Forelimb muscle (tissue), 1 donor: Measurements from ENCODE around the gene LVRN. TPM values are rescaled to one million over a fixed set of nuclear protein-coding genes. Genes with fewer than 3 reads are reported as not detected.

Source experiments
- DNase-seq: peaks from one replicate; pipeline ENCODE4 v3.0.0-alpha.2; 2013; ENCODE audit warnings: low read depth
- polyA plus RNA-seq: library from polyadenylated mRNA; unstranded; fragments of 120-200 nt; gene quantifications from one replicate; pipeline ENCODE4 v1.2.1, GENCODE V29; 2013; ENCODE audit not compliant: insufficient read length

The LVRN gene
- polyA plus RNA-seq, 1 donor: 3.3 TPM

- DNase-seq: no peak
Measured at GRCh38 chr5:115961381-115962238, 665 bp upstream of the LVRN start.

- DNase-seq: no peak
Measured at GRCh38 chr5:115962565-115963402, 509 bp downstream of the LVRN start.

DNA sequence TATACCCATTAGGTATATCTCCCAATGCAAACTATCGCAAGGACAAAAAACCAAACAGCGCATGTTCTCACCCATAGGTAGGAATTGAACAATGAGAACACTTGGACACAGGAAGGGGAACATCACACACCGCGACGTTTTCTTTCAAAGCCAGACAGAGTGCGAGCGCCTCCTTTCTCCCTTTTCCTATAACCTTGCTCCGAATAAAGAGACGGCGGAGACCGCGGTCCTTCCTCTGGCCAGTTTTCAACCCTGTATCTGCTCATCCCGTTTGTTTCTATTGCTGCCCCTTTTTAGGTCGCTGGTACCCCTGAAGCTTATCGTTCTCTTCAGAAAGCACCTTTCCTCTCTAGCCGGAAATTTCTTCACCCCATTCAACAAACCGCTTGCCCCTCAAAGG lies 1.3 kb downstream of the LVRN start:
- DNase-seq: no peak

DNA sequence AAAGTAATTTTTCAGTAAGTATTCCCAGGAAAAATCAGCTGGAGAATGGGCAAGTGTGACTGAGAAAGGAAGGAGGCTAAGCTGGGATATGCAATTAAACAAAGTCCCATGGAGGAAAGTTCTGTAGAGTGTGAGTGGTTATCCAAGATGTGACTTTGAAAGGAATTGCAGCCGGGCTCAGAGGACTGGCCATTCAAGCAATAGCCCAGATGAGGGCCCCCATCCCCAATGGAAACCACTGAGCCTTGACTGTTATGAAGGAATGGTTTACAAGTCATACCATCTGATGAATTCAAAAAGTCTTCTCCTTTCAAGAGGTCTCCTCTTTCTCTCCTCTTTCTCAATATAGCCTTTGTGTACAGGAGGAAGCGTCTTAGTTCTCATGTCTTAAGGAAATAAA lies 6.5 kb downstream of the LVRN start:
- DNase-seq: no peak

- DNase-seq: no peak
Measured at GRCh38 chr5:115977096-115977495, 14.8 kb downstream of the LVRN start.

DNA sequence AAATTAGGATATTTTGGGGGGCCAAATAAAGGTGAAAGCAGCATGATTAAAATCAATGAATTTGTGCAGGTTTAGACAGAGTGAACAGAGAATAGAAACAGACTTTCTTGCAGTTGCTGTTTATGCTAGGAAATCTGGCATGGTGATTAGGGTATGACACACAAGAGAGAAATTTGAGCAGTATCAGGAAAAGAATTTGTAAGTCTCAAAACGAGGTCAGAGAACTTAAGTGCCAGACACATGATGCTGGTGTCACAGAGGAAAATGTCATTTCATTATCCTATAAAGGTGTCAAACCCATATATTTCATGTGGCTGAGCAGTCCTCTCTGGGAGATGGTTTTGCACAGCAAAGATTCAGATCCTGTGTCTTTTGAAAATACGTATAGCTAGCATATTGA lies 15.7 kb downstream of the LVRN start:
- peak; percentile 80 for DNase-seq

DNA sequence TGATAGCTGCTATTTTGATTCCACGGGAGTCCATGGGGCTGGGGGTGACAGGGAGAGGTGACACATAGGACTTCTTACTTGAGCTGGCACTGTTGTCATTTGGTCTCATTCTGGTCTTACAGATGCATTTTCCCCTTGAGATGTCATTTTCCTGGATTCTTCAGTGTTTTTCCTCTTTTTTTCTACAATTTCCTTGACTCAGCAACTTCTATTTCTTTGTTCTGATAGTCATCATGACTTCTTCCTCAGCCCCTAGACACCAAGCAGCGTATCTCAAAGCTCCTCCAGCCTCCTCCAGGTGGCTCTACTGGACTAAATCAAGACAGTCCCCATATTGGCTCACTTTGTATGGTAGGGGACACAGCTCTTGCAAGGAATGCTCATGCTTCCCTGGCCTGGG lies 16.5 kb downstream of the LVRN start:
- DNase-seq: no peak

DNA sequence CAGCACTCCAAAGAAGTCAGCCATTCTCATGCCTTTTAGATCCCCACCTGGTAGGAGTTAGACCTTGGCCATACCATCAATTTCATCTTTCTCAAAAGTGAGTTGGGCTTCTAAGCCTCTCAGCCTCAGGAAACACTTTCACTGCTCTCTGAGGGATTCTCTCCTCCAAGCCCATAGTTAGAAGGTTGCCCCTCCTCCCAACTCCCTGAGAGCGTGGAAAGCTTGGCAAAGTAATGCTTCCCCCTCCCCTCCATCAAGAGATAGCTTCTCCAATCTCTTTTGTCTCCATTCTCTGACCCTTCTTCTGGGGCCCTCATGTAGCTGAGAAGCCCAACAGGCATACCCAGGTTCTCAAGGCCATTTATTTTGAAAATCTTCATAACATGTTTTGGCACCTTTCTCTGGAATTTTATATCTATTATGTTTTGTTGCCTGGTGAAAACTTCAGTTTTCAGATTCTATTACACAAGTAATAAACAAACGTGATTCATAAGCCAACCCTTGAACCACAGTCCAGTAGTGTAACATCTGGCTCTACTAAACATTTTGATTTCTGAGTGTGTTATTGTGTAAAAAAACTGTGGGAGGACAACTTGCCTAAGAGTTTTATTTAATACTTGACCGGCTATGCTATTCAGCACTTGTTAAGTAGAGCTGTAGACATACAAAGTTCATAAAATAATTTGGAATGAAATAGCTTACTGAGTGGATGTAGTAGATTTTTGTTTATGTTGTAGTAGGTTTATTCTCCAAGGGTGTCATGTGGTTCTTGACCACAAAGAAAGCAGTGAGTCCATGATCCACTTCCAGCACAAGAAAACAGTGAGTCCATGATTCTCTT lies 17.1 kb downstream of the LVRN start:
- peak; percentile 66 for DNase-seq

DNA sequence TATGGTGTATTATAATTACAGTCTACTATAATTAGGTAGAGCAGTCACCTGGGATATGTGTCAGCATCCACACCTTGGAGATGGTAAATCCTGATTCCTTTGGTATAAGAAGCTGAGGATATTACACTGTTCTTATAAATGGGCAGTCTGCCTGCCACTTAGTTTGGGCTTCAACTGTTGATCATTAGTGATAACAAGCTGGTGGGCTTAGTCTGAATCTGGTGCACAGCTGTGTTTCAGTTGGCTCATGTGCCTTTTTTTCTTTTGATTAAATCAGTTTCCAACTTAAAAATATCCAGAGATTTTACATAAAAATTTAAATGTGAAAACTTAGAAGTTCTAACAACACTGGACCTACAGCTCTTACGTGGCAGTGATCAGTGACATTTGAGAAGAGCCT lies 21.2 kb downstream of the LVRN start:
- no peak for DNase-seq

DNA sequence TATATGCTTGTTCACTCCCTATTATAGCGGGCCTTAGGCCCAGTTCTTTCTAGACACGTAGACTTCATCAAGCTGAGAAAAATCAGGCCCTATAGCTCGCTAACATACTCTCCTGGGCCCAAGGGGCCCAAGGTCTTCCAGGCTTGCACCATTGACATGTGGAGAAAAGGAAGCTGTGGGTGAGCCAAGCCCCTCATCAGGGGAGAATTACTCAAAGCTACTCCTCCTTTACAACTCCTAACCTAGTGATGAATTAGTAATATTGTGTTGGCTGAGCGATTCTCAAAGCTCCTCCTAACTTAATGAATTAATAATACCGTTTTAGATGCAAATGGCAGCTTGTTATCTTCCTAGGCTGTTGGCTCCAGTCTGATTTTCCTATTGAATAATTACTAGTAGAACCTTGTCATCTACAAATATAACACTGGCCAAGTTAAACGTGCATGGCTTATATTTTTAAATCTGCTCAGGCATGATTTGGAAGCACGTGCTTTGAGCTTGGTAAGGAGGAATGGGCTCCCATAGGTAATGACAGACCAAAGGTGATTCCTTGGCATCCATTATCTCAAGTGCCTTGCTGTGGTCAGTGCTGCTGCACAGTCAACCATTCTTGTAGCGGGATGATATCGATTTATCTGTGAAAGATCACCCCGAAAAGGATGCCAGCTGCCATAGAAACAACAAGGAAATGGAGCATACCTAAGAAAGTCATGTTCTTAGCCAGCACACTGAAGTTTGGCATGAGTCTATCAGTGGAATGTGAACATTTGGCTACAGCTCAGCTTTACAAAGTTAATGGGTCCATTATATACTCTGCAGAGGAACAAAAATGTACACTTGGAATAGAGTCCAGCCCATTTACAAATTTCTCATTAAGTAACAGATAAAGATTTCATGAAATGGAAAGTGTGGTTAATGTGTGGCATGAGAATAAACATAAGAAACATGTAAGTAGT lies 23.8 kb downstream of the LVRN start:
- DNase-seq: no peak

DNA sequence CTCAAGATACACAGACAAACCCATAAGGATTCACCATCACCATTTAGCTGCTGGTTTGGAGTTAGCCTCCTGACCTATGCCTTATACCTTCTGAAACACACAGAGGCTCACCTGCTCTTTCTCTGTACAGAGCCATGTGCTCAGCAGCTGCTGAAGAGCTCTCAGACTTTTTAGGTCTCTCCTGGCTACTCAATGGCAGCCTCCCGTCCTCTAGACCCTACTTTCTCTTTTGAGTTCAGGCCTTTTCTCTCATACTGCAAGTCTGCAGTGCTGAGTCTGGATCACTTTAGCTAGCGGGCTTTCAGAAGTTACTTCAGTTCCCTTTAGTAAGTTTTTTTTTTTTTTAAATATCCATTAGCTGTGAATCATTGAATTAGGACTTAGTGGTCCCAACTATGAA lies 25.7 kb downstream of the LVRN start:
- DNase-seq: no peak

DNA sequence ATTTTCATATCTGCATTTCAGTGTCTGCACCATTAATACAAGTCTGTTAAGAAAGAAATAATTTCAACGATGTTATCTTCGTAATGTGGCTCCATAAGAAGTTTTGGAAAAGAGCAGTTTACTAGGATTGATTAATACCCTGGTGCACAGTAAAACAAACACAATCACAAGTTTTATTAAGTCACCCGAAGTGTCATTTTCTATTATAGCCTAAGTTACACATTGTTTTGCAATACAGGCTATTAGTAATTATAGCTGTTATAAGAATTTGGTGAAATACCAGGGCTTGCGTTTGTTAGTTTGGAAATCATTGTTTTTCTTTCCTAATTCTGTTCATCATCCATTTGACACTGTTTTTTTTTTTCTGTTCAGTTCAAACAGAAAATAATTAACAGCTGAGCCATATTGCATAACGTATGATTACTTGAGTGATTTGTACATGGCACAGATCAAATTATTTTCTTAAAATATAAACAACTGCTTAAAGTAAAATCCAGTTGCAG lies 30.6 kb downstream of the LVRN start:
- DNase-seq: no peak

GRCh38 chr5:115995351-115995750 lies 33.1 kb downstream of the LVRN start:
- DNase-seq: no peak

DNA sequence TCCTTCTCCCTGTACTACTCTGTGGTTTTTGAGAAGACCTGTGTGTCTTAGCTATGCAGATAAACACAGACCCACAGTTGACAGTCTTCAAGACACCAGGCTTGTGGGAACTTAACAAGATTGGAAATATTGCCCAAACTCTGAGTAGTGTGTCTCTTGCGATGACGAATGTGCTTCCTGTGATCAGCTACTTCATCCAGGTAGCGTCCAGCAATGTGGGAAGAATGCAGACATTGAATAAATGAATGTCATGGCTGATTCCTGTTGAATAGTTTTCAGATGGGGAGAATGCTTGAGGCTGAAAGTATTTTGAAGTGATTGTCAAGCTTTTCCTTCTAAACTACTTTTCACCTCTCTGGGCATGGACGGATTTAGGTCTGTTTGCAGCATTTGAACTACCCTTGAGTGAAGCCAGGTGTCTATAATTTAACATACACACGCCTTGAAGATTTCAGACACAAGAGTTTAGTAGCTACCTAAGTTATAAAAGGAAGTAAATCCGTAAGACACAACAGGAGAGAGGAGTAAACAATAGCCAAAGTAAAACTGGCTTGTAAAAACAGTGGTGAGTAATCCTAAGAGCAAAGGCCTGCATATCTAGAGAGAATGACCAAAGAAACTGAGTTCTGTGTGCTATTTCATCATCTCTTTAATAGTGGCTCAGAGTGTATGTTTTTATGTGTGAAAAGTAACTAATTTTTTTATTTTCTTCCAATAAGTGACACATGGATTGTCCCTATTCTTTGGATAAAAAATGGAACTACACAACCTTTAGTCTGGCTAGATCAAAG lies 40.0 kb downstream of the LVRN start:
- no peak for DNase-seq

- no peak for DNase-seq
Measured at GRCh38 chr5:116004248-116004647, 42.0 kb downstream of the LVRN start.

DNA sequence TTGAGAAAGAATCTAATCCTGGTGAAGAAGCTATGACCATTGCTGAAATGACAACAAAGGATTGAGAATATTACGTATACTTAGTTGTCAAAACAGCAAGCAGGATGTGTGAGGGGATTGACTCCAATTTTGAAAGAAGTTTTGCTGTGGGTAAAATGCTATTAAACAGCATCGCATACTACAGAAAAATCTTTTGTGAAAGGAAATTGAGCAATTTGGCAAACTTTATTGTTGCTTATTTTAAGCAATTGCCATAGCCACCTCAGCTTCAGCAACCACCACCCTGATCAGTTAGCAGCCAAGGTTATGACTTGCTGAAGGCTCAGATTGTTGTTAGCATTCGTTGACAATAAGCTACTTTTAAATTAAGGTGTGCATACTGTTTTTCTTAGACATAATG lies 47.5 kb downstream of the LVRN start:
- no peak for DNase-seq

DNA sequence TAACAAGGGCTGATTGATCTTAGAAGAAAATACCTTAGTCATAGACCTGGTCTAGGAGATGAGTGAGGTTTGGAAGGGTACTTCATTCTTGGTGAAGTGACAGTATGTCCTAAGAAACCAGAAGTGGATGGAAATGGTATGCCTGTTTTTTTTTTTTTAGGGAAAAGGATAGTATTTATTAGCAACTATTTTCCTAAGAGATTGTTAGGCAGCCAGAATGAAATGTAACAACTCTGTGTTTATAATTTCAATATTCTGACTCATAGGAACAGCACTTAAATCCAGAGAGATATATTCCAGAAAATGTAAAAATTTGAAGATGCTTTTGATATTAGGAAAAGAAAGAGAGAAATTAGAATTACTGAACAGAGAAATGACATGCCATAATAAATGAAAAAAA lies 48.8 kb downstream of the LVRN start:
- no peak for DNase-seq

DNA sequence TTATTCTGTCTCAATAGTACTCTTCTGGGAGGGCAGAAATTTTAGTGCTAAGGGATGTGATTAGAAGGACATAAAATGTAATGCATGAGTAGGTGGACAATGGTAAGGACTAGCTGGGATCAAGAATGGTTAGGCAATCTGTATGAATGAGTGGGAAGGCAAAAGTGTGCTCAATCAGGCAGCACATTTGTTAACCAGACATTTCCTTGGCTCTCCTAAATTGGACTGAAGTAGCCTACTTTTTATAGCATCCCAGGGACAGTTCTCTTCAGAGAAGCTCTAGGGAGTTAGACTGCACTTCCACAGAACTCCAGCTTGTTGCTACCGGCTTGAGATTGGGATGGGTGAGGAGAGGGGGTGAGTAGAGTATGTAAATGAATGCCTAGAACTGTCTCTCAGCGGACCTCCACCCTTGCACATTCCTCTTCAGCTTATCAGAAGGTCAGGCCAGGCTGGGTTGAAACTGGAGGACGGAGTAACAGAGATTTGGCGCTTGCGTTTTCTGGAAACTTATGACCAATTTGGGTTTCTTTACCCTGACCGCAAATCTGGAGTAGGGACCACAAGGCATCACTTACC lies 51.0 kb downstream of the LVRN start:
- no peak for DNase-seq

DNA sequence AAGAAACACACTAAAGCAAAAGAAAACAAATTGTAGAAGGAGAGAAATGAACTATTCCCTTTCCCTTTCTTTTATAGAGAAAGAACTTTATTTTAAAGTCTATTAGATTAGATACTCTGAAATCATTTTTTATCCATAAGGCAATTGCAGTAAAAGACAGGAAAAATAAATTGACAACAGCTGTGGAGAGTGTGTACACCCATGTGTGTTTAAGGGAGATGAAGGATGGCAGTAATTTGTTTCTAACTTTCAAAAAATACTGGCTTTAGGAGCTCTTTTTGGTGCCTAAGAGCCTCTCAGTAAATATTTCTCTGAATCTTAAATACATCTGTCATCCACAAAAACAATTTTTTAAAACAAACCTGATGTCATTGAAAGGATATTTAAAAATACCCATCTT lies 51.7 kb downstream of the LVRN start:
- no peak for DNase-seq

- no peak for DNase-seq
Measured at GRCh38 chr5:116023619-116024018, 61.3 kb downstream of the LVRN start.
